H9 (cell line): ENCODE data around the gene TBC1D22A. TPM values are rescaled to one million over a fixed set of nuclear protein-coding genes. Genes with fewer than 3 reads are reported as not detected.

Source experiments
- DNase-seq: peaks from one replicate; pipeline ENCODE4 v3.0.0-alpha.2; 2017
- H2AFZ ChIP-seq: one replicate; pipeline ENCODE4 v1.6.1; 2013; ENCODE audit warnings: mild to moderate bottlenecking, low read length, control low read depth, moderate library complexity
- H2AK5ac ChIP-seq: 2 replicates; pipeline ENCODE4 v1.6.1; 2013; ENCODE audit warnings: low read length, control low read depth, mixed read lengths; ENCODE audit not compliant: insufficient read length
- H2BK120ac ChIP-seq: one replicate; pipeline ENCODE4 v1.6.1; 2013; ENCODE audit warnings: low read depth, mild to moderate bottlenecking, low read length, control low read depth, inconsistent platforms; ENCODE audit not compliant: poor library complexity, severe bottlenecking
- H2BK12ac ChIP-seq: 2 replicates; pipeline ENCODE4 v1.6.1; 2013; ENCODE audit warnings: low read length, control low read depth, mixed read lengths, low read depth; ENCODE audit not compliant: insufficient read length
- H2BK15ac ChIP-seq: 2 replicates; pipeline ENCODE4 v1.6.1; 2013; ENCODE audit warnings: low read depth, low read length, control low read depth
- H2BK20ac ChIP-seq: one replicate; pipeline ENCODE4 v1.6.1; 2013; ENCODE audit warnings: low read depth, mild to moderate bottlenecking, low read length, control low read depth, inconsistent platforms; ENCODE audit not compliant: poor library complexity, severe bottlenecking
- H2BK5ac ChIP-seq: 2 replicates; pipeline ENCODE4 v1.6.1; 2013; ENCODE audit warnings: low read length, control low read depth, mixed read lengths; ENCODE audit not compliant: insufficient read length
- H3K14ac ChIP-seq: 2 replicates; pipeline ENCODE4 v1.6.1; 2013; ENCODE audit warnings: low read length, control low read depth; ENCODE audit not compliant: insufficient read depth
- H3K18ac ChIP-seq: 2 replicates; pipeline ENCODE4 v1.6.1; 2013; ENCODE audit warnings: low read depth, mild to moderate bottlenecking, mixed read lengths, low read length, control low read depth; ENCODE audit not compliant: insufficient read length
- H3K23ac ChIP-seq: 2 replicates; pipeline ENCODE4 v1.6.1; 2013; ENCODE audit warnings: low read length, control low read depth, mixed read lengths, low read depth; ENCODE audit not compliant: insufficient read length
- H3K23me2 ChIP-seq: 2 replicates; pipeline ENCODE4 v1.6.1; 2013; ENCODE audit warnings: low read depth, mild to moderate bottlenecking, mixed read lengths, low read length, control low read depth; ENCODE audit not compliant: insufficient read length, poor library complexity, severe bottlenecking
- H3K27ac ChIP-seq: 2 replicates; pipeline ENCODE4 v1.5.1; 2013; ENCODE audit warnings: low read length, control low read depth, mixed read lengths, low read depth; ENCODE audit not compliant: insufficient read length
- H3K27me3 ChIP-seq: 2 replicates; pipeline ENCODE4 v1.6.1; 2013; ENCODE audit warnings: low read length, control low read depth, inconsistent platforms; ENCODE audit not compliant: insufficient read depth
- H3K4ac ChIP-seq: 2 replicates; pipeline ENCODE4 v1.6.1; 2013; ENCODE audit warnings: low read depth, mild to moderate bottlenecking, control low read depth, inconsistent platforms, low read length, moderate library complexity
- H3K4me1 ChIP-seq: 2 replicates; pipeline ENCODE4 v1.6.1; 2013; ENCODE audit warnings: low read length, control low read depth, inconsistent platforms; ENCODE audit not compliant: insufficient read depth
- H3K4me2 ChIP-seq: 2 replicates; pipeline ENCODE4 v1.6.1; 2013; ENCODE audit warnings: low read length, control low read depth, mixed read lengths; ENCODE audit not compliant: insufficient read length, insufficient read depth
- H3K56ac ChIP-seq: 2 replicates; pipeline ENCODE4 v1.6.1; 2013; ENCODE audit warnings: low read depth, mild to moderate bottlenecking, mixed read lengths, low read length, control low read depth; ENCODE audit not compliant: insufficient read length
- H3K79me1 ChIP-seq: 2 replicates; pipeline ENCODE4 v1.6.1; 2013; ENCODE audit warnings: low read depth, mild to moderate bottlenecking, moderate library complexity, low read length, control low read depth, inconsistent platforms; ENCODE audit not compliant: insufficient read depth, poor library complexity, severe bottlenecking
- H3K79me2 ChIP-seq: 2 replicates; pipeline ENCODE4 v1.6.1; 2013; ENCODE audit warnings: low read length, control low read depth, inconsistent platforms; ENCODE audit not compliant: insufficient read depth
- H3K9ac ChIP-seq: 2 replicates; pipeline ENCODE4 v1.6.1; 2013; ENCODE audit warnings: low read length, control low read depth, mixed read lengths; ENCODE audit not compliant: insufficient read length; ENCODE audit errors: extremely low read depth
- H3K9me3 ChIP-seq: one replicate; pipeline ENCODE4 v1.6.1; 2013; ENCODE audit warnings: low read depth, low read length, inconsistent platforms; ENCODE audit not compliant: control insufficient read depth
- H3T11ph ChIP-seq: one replicate; pipeline ENCODE4 v1.6.1; 2013; ENCODE audit warnings: mild to moderate bottlenecking, low read length, control low read depth, inconsistent platforms
- H4K20me1 ChIP-seq: one replicate; pipeline ENCODE4 v1.6.1; 2013; ENCODE audit not compliant: control insufficient read depth, insufficient read length, insufficient read depth
- H4K5ac ChIP-seq: 2 replicates; pipeline ENCODE4 v1.6.1; 2013; ENCODE audit warnings: low read depth, mild to moderate bottlenecking, mixed read lengths, low read length, control low read depth; ENCODE audit not compliant: insufficient read length
- H4K8ac ChIP-seq: replicated peaks from 2 replicates; pipeline ENCODE4 v1.6.1; 2013; ENCODE audit warnings: low read length, control low read depth, mixed read lengths, low read depth; ENCODE audit not compliant: insufficient read length
- H4K91ac ChIP-seq: 2 replicates; pipeline ENCODE4 v1.6.1; 2013; ENCODE audit warnings: low read depth, mild to moderate bottlenecking, moderate library complexity, mixed read lengths, low read length, control low read depth; ENCODE audit not compliant: insufficient read length
- H3K27ac Mint-ChIP-seq, 3 experiments: 2 replicates in 2 of 3; 3 replicates in 1 of 3; pipeline ENCODE4 v1.8.0; 2020 to 2021; ENCODE audit warnings: mixed read lengths in 3 of 3, mild to moderate bottlenecking in 1 of 3, moderate library complexity in 1 of 3
- H3K27me3 Mint-ChIP-seq: 2 replicates; pipeline ENCODE4 v1.8.0; 2021; ENCODE audit warnings: low read depth, mild to moderate bottlenecking, moderate library complexity, mixed read lengths
- H3K36me3 Mint-ChIP-seq, 3 experiments: 2 replicates in 2 of 3; 3 replicates in 1 of 3; pipeline ENCODE4 v1.8.0; 2020 to 2021; ENCODE audit warnings: low read depth in 3 of 3, mixed read lengths in 3 of 3; ENCODE audit not compliant: insufficient read depth in 1 of 3
- H3K4me1 Mint-ChIP-seq, 2 experiments: 2 replicates each; pipeline ENCODE4 v1.8.0; 2020; ENCODE audit warnings: mixed read lengths in 2 of 2
- H3K4me3 Mint-ChIP-seq, 2 experiments: 2 replicates in 1 of 2; 3 replicates in 1 of 2; pipeline ENCODE4 v1.8.0; 2020 to 2021; ENCODE audit warnings: mild to moderate bottlenecking in 2 of 2, mixed read lengths in 2 of 2, moderate library complexity in 1 of 2
- H3K9me3 Mint-ChIP-seq, 2 experiments: 2 replicates in 1 of 2; 3 replicates in 1 of 2; pipeline ENCODE4 v1.8.0; 2020; ENCODE audit warnings: mild to moderate bottlenecking in 2 of 2, mixed read lengths in 2 of 2, moderate library complexity in 1 of 2
- CTCF ChIP-seq: fragments of 200-600 bp; sonication (generic); conservative IDR thresholded peaks from 3 replicates; pipeline ENCODE4 v1.8.0; 2021; ENCODE audit warnings: antibody characterized with exemption, mild to moderate bottlenecking
- WGBS: extraction: QIAGEN DNeasy Blood & Tissue Kit; methylation state at CpG from one replicate; pipeline ENCODE4 v1.1.7; 2013; ENCODE audit warnings: missing lambda C conversion rate, low lambda C conversion rate, mixed read lengths; ENCODE audit not compliant: insufficient read length; ENCODE audit errors: extremely low coverage; 5-methylcytosine and 5-hydroxymethylcytosine counted together
- total RNA-seq: library from RNA; stranded (reverse); gene quantifications from 2 replicates; pipeline ENCODE4 v1.2.1, GENCODE V29; 2021

The TBC1D22A gene
- total RNA-seq, 1 experiment from 2014 or later: 20.8 TPM

DNA sequence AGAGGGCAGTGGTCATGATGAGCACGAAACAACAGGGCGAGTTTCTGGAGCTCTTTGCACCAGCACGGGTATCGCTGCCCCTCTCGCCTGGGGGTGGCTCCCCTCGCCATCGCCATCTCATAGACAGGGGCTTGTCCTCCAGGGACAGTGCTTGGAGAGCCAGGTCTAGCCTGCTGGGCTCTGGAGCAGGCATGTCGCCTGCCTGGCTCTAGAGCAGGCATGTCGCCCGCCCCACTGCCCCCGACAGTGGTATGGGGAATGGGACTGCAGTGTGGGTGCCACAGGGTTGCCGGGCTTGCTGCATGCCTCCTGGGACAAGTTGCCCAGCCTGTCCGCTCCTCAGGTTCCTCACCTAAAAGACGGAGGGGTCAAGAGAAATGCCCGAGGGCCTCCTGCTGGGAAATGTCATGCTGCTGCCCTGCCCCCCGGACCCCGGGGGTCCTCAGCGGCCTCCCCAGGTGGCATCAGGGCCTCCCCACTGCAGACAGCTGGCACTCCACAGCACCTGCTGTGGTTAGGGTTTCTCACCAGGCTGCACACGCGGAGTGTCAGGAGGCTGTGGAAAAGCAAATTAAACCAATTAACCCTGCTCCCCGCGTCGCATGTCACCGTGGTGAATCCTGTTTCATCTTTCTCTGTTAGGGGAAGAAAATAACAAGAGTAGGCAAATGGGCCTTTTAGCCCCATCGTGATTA, 403.0 kb downstream of the TBC1D22A start:
- Histone ChIP-seq H3K9me3 (peaks cover 9% of the 10 kb centered on the region), H3K4ac (no peak overlapping the region), H3K27ac (no peak overlapping the region), H2BK15ac (no peak overlapping the region), H3K23me2 (peaks cover 3% of the 10 kb centered on the region), H4K8ac (no peak overlapping the region), H3K27me3 (no peaks in the 10 kb centered on the region), H3K56ac (no peak overlapping the region), H2AK5ac (no peak overlapping the region), H3K23ac (no peak overlapping the region), H3K79me2 (no peaks in the 10 kb centered on the region), H3K9ac (no peak overlapping the region), H3K14ac (peak overlapping the region; percentile 57; the same call in 1 of the 2 replicates), H3K4me2 (no peak overlapping the region), H3T11ph (no peak overlapping the region), H2BK5ac (no peak overlapping the region), H2BK12ac (no peak overlapping the region), H4K20me1 (peaks cover 3% of the 10 kb centered on the region), H2BK120ac (no peak overlapping the region), H2AFZ (no peak overlapping the region), H3K18ac (no peak overlapping the region), H3K79me1 (no peaks in the 10 kb centered on the region), H3K4me1 (no peaks in the 10 kb centered on the region), H2BK20ac (no peak overlapping the region), H4K5ac (no peak overlapping the region), H4K91ac (no peak overlapping the region)
- no peak overlapping the region for H3K4me3 Mint-ChIP-seq
- DNase-seq: peak; percentile 12
- no peak for TF ChIP-seq CTCF
- peaks cover 6 to 10% of the 10 kb centered on the region in 2 experiments for H3K9me3 Mint-ChIP-seq
- H3K27me3 Mint-ChIP-seq: peaks cover 2% of the 10 kb centered on the region
- no CpG with 5 or more reads among the region's 25 CpGs for WGBS
- peaks cover 9 to 12% (median 12%) of the 10 kb centered on the region in 3 experiments; a peak in 6 of 7 replicates for H3K36me3 Mint-ChIP-seq
- no peak overlapping the region for H3K27ac Mint-ChIP-seq
- H3K4me1 Mint-ChIP-seq: 0 out of 4 replicates have a peak, but pooled peaks cover 0 to 3% of the 10 kb centered on the region in 2 experiments
